Ectodermal cell (in vitro differentiated cells): Measurements from ENCODE around the gene EBF4.
"Not testable (repeated sequence)": the region's sequence is repeated elsewhere in the genome, so short reads cannot be mapped to it uniquely, and the experiment has no call there.

ENCODE experiments used
- H3K27ac ChIP-seq: 2 replicates; pipeline ENCODE4 v1.7.0; 2013; ENCODE audit warnings: mild to moderate bottlenecking, low read depth, low read length; ENCODE audit not compliant: insufficient read depth, poor library complexity, severe bottlenecking
- H3K27me3 ChIP-seq: 2 replicates; pipeline ENCODE4 v1.7.0; 2013; ENCODE audit warnings: mild to moderate bottlenecking, low read length; ENCODE audit not compliant: insufficient read depth, control insufficient read depth, poor library complexity, severe bottlenecking
- H3K36me3 ChIP-seq: one replicate; pipeline ENCODE4 v1.7.0; 2013; ENCODE audit warnings: low read length; ENCODE audit not compliant: control insufficient read depth, insufficient read depth
- H3K4me1 ChIP-seq: one replicate; pipeline ENCODE4 v1.7.0; 2013; ENCODE audit warnings: low read length; ENCODE audit not compliant: control insufficient read depth, insufficient read depth
- H3K4me3 ChIP-seq: 2 replicates; pipeline ENCODE4 v1.7.0; 2013; ENCODE audit warnings: low read depth, low read length, control low read depth; ENCODE audit not compliant: insufficient read depth
- H3K9me3 ChIP-seq: 2 replicates; pipeline ENCODE4 v1.7.0; 2013; ENCODE audit warnings: mild to moderate bottlenecking, low read length, moderate library complexity; ENCODE audit not compliant: control insufficient read depth
- WGBS, 2 experiments: methylation state at CpG; one replicate each; pipeline ENCODE4 v1.1.7; 2013; ENCODE audit warnings: missing lambda C conversion rate in 2 of 2; 5-methylcytosine and 5-hydroxymethylcytosine counted together

The EBF4 gene

DNA sequence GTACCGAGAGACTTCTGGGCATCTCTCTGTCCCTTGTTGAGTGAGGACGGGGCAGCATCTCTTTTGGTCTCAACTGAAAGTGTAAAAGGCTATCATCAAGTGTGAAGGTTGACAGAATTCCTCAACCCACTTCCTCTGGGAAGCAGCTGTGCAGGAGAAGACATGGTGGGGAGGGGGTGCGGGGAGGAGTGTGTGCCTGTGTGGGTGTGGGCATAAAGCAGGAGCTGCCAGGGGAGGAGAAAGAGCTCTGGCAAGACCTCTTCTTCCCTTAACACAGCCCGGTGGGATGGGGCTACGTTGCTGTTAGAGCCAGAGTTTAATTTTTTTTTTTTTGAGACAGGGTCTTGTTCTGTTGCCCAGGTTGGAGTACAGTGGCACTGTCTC, 76.0 kb downstream of the EBF4 start:
- Histone ChIP-seq H3K9me3 (no peaks in the 10 kb centered on the region), H3K27ac (no peak overlapping the region), H3K27me3 (no peaks in the 10 kb centered on the region), H3K4me3 (no peak overlapping the region), H3K36me3 (no peaks in the 10 kb centered on the region), H3K4me1 (no peaks in the 10 kb centered on the region)
- WGBS, 2 experiments = 92 to 95% methylated on average over 5 of the region's 5 CpGs

DNA sequence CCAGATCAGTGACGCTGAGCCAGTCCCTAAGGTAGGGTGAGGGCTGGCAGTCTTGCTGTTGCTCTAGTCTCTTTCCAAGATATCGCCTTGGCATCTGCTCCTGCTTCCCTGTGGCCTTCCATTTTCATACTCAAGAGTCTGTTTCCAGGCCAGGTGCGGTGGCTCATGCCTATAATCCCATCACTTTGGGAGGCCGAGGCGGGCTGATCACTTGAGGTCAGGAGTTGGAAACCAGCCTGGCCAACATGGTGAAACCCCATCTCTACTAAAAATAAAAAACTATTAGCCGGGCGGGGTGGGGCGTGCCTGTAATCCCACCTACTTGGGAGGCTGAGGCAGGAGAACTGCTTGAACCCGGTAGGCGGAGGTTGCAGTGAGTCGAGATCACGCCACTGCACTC, 77.5 kb downstream of the EBF4 start:
- not testable (repeated sequence) for H3K36me3 ChIP-seq, H3K9me3 ChIP-seq, H3K27ac ChIP-seq, H3K4me3 ChIP-seq, H3K27me3 ChIP-seq, H3K4me1 ChIP-seq
- 92 to 94% methylated on average over 12 of the region's 12 CpGs for WGBS, 2 experiments

DNA sequence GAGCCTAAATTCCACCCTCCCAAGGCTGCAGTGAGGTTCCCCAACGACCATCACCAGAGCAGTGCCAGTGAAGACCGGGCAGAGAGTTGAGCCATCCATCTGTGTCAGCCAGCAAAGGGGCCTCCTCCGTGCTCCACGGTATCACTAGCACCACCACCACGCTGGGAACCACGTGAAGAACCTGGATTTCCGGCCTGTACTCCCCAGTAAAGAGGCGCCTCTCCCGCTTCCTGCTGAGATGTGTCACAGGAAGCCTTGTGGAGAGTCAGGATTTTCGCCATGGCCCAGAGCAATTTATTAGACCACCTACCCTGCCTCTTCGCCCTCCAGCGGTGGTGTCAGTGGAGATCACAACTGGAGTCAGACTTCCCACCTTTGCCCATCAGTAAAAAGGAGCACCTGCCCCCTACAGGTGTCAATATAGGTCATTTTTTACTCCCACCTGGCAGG, 79.1 kb downstream of the EBF4 start:
- Histone ChIP-seq H3K4me1 (no peaks in the 10 kb centered on the region), H3K4me3 (no peak overlapping the region), H3K9me3 (no peaks in the 10 kb centered on the region), H3K27ac (no peak overlapping the region), H3K36me3 (no peaks in the 10 kb centered on the region), H3K27me3 (no peaks in the 10 kb centered on the region)
- WGBS, 2 experiments = 78 to 82% methylated on average over 12 of the region's 12 CpGs

DNA sequence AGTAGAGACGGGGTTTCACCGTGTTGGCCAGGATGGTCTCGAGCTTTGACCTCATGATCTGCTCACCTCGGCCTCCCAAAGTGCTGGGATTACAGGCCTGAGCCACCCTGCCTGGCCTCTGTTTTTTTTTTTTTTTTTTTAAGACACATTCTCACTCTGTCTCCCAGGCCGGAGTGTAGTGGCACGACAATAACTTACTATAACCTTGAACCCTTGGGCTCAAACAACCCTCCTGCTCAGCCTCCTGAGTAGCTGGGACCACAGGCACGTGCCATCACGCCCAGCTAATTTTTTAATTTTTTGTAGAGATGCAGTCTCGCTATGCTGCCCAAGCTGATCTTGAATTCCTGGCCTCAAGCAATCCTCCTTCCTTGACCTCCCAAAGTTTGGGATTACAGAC, 81.2 kb downstream of the EBF4 start:
- Histone ChIP-seq H3K9me3 (no peaks in the 10 kb centered on the region), H3K4me1 (no peaks in the 10 kb centered on the region), H3K36me3 (no peaks in the 10 kb centered on the region), H3K27ac (no peak overlapping the region), H3K27me3 (no peaks in the 10 kb centered on the region), H3K4me3 (no peak overlapping the region)
- 90 to 92% methylated on average over 9 of the region's 9 CpGs for WGBS, 2 experiments

DNA sequence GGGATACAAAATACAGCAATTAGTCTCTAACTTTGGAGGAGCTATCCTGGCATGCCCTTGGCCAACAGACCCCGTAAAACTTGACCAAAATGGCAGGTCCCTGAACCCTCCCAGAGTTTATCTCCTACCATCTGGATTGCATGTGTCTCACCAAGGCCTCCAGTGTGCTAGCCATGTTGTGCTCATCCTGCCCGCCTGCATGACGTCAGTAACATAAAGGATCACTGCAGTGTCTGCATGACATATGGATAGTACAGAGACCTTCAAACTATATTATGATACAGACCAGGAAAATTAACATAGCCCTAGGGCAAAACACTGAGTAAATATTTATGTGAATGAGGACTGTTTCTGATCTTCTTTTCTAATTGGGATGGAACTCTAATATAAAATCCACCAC, 82.6 kb downstream of the EBF4 start:
- Histone ChIP-seq H3K9me3 (no peaks in the 10 kb centered on the region), H3K27ac (no peak overlapping the region), H3K4me3 (no peak overlapping the region), H3K36me3 (no peaks in the 10 kb centered on the region), H3K4me1 (no peaks in the 10 kb centered on the region), H3K27me3 (no peaks in the 10 kb centered on the region)
- WGBS, 2 experiments = 90 to 91% methylated on average over 3 of the region's 3 CpGs

DNA sequence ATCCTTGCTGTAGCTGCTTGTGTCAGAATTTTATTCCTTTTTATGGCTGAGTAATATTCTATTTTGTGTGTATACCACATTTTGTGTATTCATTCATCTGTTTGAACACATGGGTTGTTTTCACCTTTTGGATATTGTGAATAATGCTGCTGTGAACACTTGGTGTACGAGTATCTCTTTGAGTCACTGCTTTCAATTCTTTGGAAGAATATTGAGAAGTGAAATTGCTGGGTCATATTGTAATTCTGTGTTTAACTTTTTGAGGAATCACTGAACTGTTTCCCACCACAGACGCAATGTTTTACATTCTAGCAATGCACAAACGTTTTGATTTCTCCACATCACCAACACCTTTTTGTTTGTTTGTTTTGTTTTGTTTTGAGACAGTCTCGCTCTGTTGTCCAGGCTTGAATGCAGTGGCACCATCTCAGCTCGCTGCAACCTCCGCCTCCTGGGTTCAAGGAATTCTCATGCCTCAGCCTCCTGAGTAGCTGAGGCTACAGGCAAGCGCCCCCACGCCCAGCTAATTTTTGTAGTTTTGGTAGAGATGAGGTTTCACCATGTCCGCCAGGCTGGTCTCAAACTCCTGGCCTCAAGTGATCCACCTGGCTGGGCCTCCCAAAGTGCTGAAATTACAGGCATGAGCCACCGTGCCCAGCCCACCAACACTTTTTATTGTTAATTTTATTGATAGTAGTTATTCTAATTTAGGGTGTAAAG, 86.2 kb downstream of the EBF4 start:
- no peaks in the 10 kb centered on the region for H3K36me3 ChIP-seq
- no peak overlapping the region for H3K4me3 ChIP-seq
- H3K27me3 ChIP-seq = no peaks in the 10 kb centered on the region
- no peak overlapping the region for H3K27ac ChIP-seq
- no peaks in the 10 kb centered on the region for H3K9me3 ChIP-seq
- no peaks in the 10 kb centered on the region for H3K4me1 ChIP-seq
- 87 to 90% methylated on average over 9 to 10 of the region's 10 CpGs for WGBS, 2 experiments

DNA sequence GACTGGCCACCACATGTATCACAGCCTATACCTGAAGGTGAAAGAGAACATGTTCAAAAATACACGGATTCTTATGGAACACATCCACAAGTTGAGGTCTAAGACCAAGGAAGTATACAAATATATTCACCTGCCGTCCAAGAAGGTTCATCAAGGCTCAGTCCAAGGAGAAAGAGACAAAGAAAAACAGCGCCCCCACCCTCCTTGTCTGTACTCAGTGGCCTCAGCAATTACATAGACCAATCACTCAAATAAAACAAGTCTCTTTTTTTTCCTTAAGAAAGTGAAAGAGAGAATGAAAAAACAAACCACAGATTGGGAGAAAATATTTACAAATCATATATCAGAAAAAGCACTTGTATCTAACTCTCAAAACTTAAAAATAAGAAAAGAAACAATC, 88.4 kb downstream of the EBF4 start:
- H3K27ac ChIP-seq = no peak overlapping the region
- no peaks in the 10 kb centered on the region for H3K36me3 ChIP-seq
- H3K9me3 ChIP-seq = no peaks in the 10 kb centered on the region
- no peak overlapping the region for H3K4me3 ChIP-seq
- no peaks in the 10 kb centered on the region for H3K4me1 ChIP-seq
- H3K27me3 ChIP-seq = no peaks in the 10 kb centered on the region
- WGBS, 2 experiments = 40 to 58% methylated on average over 2 to 3 of the region's 3 CpGs

DNA sequence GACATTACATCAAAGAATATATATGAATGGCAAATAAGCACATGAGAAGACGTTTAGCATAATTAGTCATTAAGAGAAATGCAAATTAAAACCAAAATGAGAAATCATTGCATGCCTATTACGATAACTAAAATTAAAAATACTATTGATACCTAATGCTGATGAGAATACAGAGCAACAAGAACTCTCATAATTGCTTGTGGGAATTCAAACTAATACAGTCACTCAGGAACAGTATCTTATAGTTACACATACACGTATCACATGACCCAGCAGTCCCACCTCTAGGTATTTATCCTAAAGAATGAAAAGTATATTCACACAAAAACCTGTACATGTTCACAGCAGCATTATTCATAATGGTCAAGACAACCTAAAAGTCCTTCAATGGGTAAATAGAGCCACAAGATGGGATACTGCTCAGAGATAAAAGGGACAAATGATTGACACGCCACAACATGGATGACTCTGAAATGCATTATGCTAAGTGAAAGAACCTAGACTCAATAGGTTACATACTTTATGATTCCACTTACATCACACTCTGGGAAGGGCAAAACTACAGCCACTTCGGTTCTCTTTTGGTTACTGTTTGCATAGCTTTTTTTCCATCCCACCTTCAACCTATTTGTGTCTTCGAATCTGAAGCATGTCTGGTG, 91.5 kb downstream of the EBF4 start:
- H3K27me3 ChIP-seq = no peaks in the 10 kb centered on the region
- no peak overlapping the region for H3K27ac ChIP-seq
- no peaks in the 10 kb centered on the region for H3K9me3 ChIP-seq
- no peaks in the 10 kb centered on the region for H3K4me1 ChIP-seq
- no peak overlapping the region for H3K4me3 ChIP-seq
- 78 to 89% methylated on average over 4 to 6 of the region's 6 CpGs for WGBS, 2 experiments
- H3K36me3 ChIP-seq = no peaks in the 10 kb centered on the region

DNA sequence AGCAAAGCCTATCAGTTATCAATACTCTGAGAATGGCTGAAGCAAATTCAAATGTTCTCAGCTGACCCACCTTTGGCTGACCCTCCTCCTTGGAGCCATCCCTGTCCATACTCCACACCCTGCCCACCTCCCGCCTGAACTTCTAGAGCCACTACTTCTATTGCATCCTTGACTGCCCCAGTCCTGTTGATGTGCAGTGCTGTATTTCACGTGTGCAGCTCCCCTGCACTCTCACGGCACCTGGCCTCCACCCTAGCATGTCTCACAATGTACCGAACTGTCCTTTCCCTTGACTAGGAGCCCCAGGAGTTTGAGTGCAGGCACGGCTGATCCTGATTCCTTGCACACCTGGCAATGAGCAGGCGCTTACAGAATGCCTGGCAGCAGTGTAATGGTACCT, 100.9 kb downstream of the EBF4 start:
- no peaks in the 10 kb centered on the region for H3K4me1 ChIP-seq
- peaks cover 44% of the 10 kb centered on the region for H3K36me3 ChIP-seq
- no peak overlapping the region for H3K4me3 ChIP-seq
- H3K27ac ChIP-seq = no peak overlapping the region
- 93 to 95% methylated on average over 6 of the region's 6 CpGs for WGBS, 2 experiments
- no peaks in the 10 kb centered on the region for H3K9me3 ChIP-seq
- no peaks in the 10 kb centered on the region for H3K27me3 ChIP-seq

DNA sequence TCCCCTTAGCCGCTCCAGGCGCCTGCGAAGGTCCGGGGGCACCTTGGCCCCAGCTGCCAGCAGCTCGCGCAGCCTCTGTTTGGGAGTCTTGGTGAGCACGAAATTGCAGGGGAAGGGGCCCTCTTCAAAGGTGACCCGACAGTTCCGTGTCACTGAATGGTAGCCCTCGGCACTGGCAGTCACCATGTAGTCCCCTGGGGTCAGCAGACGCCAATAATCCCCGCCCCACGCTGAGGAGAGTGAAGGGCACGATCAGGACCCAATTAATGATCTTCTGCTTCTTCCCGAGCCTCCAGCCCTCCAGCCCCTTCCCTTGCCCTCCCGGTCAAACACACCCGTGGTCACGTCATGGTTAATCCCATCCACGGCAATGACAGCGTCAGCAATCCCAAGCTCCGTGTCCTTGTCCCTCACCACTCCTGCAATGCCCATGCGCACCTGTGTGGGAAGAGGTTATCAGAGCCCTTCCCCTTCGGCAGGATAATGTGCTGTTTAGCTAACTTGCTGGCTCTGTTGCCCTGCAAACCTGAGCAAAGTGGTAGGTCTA, 101.7 kb downstream of the EBF4 start:
- H3K4me1 ChIP-seq = peaks cover 4% of the 10 kb centered on the region
- 93 to 97% methylated on average over 23 of the region's 23 CpGs for WGBS, 2 experiments
- H3K4me3 ChIP-seq = no peak overlapping the region
- H3K36me3 ChIP-seq = peaks cover 46% of the 10 kb centered on the region
- H3K27me3 ChIP-seq = no peaks in the 10 kb centered on the region
- no peaks in the 10 kb centered on the region for H3K9me3 ChIP-seq
- no peak overlapping the region for H3K27ac ChIP-seq
